Bone marrow (tissue), 2 donors: Measurements from ENCODE around the gene HSPA13.
A peak's percentile ranks its signal among the peaks of the same experiment; 100 is the strongest.
"Not testable (repeated sequence)": the region's sequence is repeated elsewhere in the genome, so short reads cannot be mapped to it uniquely, and the experiment has no call there.

ENCODE experiments used
- DNase-seq, 2 donors: peaks; one replicate each; lab custom pipeline; 2025; lab: John Stamatoyannopoulos, UW

Gene HSPA13

DNA sequence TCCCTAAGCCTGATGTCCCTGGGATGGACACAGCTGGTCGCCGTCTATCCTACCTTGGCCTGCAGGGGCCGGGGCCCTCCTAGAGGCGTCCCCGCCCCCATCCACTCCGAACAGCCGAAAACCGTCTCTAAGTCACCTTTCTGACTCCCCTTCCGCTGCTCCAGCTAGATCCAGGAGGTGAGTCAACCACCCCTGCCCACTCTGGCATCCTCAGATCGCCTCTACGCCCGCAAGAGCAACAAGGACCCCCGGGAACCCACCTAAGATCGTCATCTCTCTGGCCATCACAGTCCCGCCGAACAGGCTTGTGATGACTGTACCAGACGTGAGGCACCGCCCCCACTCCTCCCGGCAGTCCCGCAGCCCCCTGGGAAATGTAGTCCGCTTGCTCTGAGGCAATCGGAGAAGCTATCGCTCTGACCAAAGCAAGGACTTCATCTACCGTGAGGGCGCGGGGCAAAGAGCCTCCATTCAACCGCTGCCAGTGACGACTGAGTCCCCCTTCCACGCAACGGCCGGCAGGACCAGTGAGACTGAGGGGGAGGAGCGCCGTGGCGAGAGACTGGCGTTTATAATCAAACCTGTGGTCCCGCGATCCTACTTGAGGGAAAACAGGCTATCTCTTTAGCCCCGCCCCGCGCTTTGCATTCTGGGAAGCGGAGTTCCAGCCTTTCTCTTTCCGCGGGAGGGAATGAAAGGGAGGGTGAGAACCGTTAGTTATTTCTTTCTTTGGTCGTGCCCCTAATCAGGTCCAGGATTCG, at the start of gene HSPA13:
Gene HSPA13 (minus strand): TSS at position 312 of the 761 bp plus-strand sequence. CDS start 27 bp downstream, at position 285.
- DNase-seq = peak; percentile 86 to 100

GRCh38 chr21:14418920-14419319, 36.0 kb upstream of the HSPA13 start:
- DNase-seq = no peak

DNA sequence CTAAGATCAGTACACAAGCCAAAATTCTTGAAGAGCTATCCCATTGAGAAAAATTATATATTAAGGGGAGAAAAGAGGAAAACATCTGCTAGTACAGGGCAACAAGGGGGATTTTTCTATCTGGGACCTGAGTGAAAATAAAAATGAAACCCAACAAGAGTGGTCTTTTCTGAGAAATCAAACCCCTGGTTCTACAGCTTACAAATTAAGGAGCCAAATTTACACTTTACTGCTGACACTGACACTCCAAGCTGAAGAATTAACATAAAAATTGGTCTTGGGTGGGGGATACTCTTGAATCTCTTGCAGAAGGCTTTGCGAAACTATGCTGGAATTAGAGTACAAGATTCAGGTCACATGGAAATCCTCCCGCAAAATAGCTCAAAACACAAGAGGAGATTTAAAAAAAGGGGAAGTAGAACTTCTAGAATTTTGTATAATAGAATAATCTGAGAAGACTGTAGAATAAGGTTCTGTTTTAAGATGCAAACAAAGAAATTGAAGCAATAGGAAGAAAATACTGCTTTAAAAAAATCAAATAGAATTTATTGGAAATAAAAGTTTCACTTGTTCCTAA, 32.1 kb upstream of the HSPA13 start:
- DNase-seq = peak in 1 of 2 donors; percentile 19

DNA sequence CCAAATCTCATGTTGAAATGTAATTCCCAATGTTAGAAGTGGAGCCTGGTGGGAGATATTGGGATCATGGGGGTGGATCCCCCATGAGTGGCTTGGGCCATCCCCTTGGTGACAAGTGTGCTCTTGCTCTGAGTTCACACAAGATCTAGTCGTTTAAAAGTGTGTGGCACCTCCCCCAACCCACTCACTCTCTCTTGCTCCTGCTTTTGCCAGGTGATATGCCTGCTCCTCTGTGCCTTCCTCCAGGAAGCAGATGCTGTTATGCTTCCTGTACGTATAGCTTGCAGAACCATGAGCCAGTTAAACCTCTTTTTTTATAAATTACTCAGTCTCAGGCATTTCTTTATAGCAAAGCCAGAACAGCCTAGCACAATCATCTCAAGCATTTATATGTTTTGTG, 23.0 kb upstream of the HSPA13 start:
- peak in 1 of 2 donors; percentile 43 for DNase-seq

DNA sequence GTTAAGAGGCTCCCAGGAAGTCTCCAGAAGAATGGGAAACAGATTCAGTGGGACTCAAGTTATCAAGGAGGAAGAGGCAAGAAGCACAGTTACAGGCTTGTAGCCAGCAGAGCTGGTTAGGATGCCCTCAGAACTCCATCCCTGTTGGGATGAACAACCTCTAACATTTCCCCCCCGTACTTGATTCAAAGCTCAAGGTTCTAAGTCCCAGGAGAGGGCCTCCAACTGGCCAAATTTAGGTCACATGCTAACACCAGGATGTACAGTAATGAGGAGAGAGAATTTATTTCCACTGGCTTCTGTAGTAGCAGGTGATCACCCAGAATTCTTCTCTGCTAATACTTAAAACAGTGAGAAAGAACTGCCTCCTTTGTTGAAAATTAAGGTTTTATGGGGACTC, 22.3 kb upstream of the HSPA13 start:
- DNase-seq = no peak

DNA sequence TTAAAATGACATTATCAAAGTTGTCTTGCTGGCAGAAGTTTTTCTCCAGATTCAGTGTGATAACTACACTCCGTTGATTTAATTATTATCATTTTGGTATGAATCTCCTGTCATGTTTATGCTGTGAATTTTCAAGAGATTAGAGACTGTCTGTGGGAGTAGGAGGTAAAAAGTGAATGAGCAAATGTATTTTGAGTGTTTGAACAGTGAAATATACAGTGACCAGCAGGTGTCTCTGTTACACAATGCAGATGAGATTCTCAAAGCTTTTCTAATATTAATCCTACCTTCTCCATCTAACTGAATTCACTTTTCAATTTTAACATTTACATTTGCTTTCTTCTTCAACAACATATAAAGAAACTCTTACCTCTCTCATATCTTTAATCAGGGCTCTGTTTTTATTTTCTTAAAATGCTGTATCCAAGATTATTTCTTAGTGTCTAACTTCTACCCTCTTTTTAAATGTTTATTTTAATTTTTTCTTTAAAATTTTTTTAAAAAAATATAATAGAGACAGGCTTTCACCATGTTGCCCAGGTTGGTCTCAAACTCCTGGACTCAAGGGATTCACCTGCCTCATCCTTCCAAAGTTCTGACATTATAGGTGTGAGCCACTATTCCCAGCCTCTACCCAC, 20.9 kb upstream of the HSPA13 start:
- DNase-seq = peak in 1 of 2 donors; percentile 48

DNA sequence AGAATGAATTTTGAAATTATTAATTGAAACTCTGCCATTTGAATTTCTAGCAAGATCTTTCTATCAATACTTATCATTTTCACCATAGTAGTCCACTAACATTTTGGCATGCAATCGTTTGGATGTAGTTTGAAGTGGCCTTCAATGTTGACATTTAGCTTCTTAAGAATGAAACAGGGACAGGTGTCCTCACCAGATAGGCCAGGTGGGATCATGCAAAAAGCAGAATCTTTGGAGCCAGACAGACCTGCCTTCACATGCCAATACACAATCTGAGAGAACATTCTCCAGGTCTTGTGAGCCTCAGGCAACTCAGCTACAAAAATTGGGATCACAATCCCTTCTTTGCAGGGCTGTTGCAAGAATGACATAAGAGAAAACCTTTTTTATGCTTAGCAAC, 18.3 kb upstream of the HSPA13 start:
- DNase-seq = no peak

DNA sequence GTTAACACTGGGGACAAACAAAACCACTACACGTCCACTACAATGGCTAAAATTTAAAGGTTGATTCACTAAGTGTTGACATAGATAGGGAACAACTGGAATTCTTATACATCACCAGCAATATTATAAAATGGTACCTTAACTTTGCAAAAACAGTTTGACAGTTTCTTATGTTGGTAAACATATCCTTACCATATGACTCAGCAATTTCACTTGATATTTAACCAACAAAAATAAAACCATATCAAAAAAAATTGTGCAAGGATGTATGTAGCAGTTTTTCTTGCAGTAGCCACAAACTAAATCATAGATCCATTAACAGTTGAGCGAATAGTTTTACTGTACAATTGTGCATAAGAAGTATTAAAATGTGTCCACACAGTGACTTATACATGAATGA, 5.3 kb upstream of the HSPA13 start:
- no peak for DNase-seq

DNA sequence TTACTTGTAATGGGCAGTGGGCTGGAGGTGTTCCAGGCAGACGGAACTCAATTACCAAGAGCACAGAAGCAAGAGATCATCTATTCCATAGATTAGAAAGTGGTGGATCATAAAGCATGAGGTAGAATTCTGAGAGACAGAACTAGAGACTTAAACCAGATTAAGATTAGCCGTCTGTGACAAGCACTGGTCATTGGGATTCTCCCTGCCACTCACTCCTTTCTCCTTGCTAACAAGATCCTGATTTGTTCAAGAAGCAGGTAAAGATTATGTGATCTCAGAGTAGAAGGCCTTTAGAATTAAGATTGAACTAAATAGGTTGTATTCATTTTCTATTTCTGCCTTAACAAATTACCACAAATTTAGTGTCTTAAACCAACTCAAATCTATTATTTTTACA, 1.5 kb upstream of the HSPA13 start:
- no peak for DNase-seq

DNA sequence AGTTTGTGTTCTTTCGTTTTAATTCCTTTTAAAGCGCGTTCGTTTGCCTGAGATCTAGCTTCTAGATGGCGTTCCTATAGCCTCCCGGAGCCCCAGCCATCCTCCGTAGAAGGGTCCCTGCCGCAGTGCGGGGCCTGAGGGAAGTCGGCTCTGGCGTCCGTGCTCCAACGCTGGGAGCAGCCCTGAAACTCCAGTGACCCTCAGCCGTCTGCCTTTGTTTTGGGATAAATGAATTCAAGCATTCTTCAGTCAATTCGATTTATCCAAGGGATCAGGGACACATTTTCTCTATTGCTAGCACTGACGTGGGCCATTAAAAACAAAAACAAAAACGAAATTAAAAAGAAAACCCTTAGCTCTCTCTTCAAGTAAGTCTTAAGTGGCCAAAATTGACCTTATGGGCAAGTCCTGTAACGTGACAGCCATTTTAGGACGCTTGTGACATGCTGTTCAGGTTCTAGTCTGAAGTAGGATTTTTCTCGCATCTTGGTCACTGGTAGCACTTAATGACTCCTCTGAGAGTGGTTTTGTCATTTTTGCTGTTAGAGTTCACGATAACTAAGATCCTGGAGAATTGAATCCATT, 742 bp upstream of the HSPA13 start:
- DNase-seq = peak in 1 of 2 donors; percentile 62

DNA sequence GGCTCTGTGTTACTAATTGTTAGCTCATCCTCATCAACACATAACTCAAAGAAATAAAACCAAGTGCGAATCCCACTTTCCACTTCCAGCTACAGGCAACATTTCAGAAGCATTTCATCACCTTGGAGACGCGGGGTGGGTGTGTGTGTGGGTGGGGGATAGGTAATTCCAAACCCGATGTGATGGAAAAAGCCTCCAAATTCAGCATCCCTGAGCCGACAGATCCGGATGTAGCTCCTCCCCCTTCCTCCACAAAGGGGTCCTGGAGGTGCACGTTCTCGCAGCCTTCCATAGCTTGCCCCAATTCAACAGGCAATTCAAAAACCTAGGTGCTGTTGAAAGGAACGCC, 486 bp downstream of the HSPA13 start:
- DNase-seq = no peak

GRCh38 chr21:14376854-14377253, 6.1 kb downstream of the HSPA13 start:
- no peak for DNase-seq

DNA sequence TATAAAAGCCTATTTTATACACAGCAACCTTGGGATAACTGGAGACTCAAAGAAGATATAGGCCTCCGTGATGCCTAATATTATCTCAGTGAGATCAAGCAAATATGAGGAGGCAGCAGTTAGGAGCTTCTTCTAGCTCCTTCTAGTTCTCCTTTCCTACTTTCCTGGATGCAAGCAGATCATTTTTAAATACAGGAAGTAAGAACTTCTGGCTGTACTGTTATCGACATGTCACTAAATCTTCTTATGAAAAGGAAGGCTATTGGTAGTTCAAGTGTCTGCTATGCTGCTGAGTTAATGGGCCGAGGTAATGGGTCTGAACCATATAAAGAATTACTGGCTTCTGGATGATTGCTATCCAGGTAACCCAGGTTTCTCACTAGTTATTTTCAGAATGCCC, 15.9 kb downstream of the HSPA13 start:
- peak in 1 of 2 donors; percentile 8 for DNase-seq

- no peak for DNase-seq
Observed at GRCh38 chr21:14361958-14362357, 21.0 kb downstream of the HSPA13 start.

GRCh38 chr21:14358775-14359174, 24.2 kb downstream of the HSPA13 start:
- DNase-seq = no peak

- DNase-seq = no peak
Observed at GRCh38 chr21:14356746-14357145, 26.2 kb downstream of the HSPA13 start.

GRCh38 chr21:14354515-14354914, 28.4 kb downstream of the HSPA13 start:
- no peak for DNase-seq

GRCh38 chr21:14353726-14354125, 29.2 kb downstream of the HSPA13 start:
- no peak for DNase-seq

DNA sequence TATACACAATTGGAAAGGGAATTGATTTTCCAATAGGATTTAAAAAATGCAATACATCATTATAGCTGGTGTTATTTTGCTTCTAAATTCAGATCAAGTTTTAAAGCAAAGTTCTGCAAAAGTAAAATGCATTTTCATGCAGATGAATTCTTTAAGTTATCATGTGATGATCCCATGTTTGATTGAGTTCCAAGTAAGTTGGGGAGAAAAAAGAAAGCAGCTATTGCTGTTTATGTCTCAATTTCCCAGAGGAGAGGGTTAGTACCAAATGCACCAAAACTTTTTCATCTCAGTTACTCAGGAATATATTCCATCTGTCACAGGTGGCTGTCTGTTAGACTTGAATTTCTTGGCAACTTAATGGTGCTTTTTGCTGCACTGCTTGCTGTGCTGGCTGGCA, 29.7 kb downstream of the HSPA13 start:
- DNase-seq = no peak

GRCh38 chr21:14327346-14327745, 55.6 kb downstream of the HSPA13 start:
- DNase-seq = not testable (repeated sequence)

DNA sequence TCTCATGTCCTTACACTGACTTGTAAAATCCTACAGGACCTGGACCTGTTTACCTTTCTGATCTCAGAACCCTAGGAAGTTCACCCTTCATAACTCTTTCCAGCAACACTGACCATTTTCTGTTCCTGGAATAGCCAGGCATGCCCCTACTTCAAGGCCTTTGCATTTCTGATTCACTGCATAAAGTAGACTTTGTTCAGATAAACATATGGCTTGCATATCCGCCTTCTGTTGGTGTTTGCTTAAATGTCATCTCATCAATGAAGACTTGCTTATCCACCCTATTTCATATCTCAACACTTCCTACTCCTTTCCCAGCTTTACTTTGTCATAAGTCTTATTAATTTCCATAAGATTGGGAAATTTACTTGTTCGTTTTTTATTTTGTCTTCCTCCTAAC, 57.4 kb downstream of the HSPA13 start:
- DNase-seq = no peak
